Testis (tissue), 3 donors: ENCODE results near the gene SECISBP2L. TPM values are rescaled to one million over a fixed set of nuclear protein-coding genes. Genes with fewer than 3 reads are reported as not detected.

Experiments used
- DNase-seq: peaks from one replicate; pipeline ENCODE4 v3.0.0-alpha.2; 2019
- H3K27ac ChIP-seq, 2 donors: fragments of 200-600 bp; sonication (generic); one replicate each; pipeline ENCODE4 v1.5.1; 2019
- H3K27me3 ChIP-seq: fragments of 200-600 bp; sonication (generic); one replicate; pipeline ENCODE4 v1.5.1; 2019
- H3K36me3 ChIP-seq: fragments of 200-600 bp; sonication (generic); one replicate; pipeline ENCODE4 v1.5.1; 2017; ENCODE audit warnings: low read depth; ENCODE audit errors: missing control alignments
- H3K4me1 ChIP-seq: fragments of 200-600 bp; sonication (generic); one replicate; pipeline ENCODE4 v1.5.1; 2019
- H3K4me3 ChIP-seq, 2 donors: fragments of 200-600 bp; sonication (generic); one replicate each; pipeline ENCODE4 v1.5.1; 2017 to 2019
- H3K9me3 ChIP-seq: fragments of 200-600 bp; sonication (generic); one replicate; pipeline ENCODE4 v1.5.1; 2017
- CTCF ChIP-seq, 3 experiments: fragments of 450-650 bp in 2 of 3; fragments of 200-600 bp in 1 of 3; sonication (generic) in 1 of 3; IDR thresholded peaks; one replicate each; pipeline ENCODE4 v1.5.1; 2016 to 2019; ENCODE audit warnings: antibody characterized with exemption in 3 of 3, mild to moderate bottlenecking in 2 of 3, moderate library complexity in 1 of 3
- POLR2A ChIP-seq: fragments of 450-650 bp; IDR thresholded peaks from one replicate; pipeline ENCODE4 v1.6.1; 2017; ENCODE audit warnings: antibody characterized with exemption, mild to moderate bottlenecking, moderate library complexity
- WGBS, 2 donors: methylation state at CpG; one replicate each; pipeline ENCODE4 v1.1.5; 2018; 5-methylcytosine and 5-hydroxymethylcytosine counted together
- intact Hi-C: fragments of 100-400 bp; cut with DNase I; formaldehyde crosslinking; loops from one replicate; pipeline ENCODE4 v1.15.1; 2023; ENCODE audit warnings: low total_unique reads
- polyA plus RNA-seq: library from polyadenylated mRNA; stranded (reverse); fragments of 350-450 nt; fragmentation: Illumina TruSeq; extraction: RNeasy Lipid Tissue Mini Kit (QIAGEN cat#74804); gene quantifications from one replicate; pipeline ENCODE4 v1.2.3, GENCODE V29; 2014; ENCODE audit warnings: low read depth, low replicate concordance; ENCODE audit not compliant: insufficient read depth
- total RNA-seq, 2 donors: library from RNA; depleted of rRNA; stranded (reverse); fragments of >200 nt; gene quantifications; one replicate each; pipeline ENCODE4 v1.2.3, GENCODE V29; 2016

The SECISBP2L gene
- total and polyA plus RNA-seq, 3 donors from 2014 or later: 29.2 to 76.1 (median 53.6) TPM

DNA sequence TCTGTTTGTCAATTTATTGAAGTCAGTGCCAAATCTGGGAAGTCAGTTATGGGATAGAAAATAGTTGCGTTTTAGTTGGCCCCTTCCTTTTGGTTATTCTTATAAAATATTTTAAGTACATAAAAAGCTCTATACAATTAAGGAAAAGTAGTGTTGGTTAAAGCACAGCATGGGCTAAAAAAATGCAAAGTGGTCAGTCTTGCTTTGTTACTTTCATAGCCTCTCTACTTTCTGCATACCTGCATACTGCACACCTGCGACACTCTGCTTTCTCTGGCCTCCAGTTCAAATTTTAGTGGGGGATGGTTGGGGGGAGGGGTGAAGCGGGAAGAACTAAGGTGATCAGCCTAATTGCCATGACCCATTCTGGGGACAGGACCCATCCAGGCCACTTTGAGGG lies 60.7 kb downstream of the SECISBP2L start:
- intact Hi-C loops: no loop called here
- Histone ChIP-seq H3K27me3 (no peaks in the 10 kb centered on the region), H3K27ac (no peak overlapping the region), H3K36me3 (no peaks in the 10 kb centered on the region), H3K4me3 (no peak overlapping the region), H3K4me1 (peaks cover 10% of the 10 kb centered on the region), H3K9me3 (no peaks in the 10 kb centered on the region)
- WGBS, 2 donors: 74 to 90% methylated on average over 3 of the region's 3 CpGs
- DNase-seq: no peak
- TF ChIP-seq POLR2A (no peak), CTCF (IDR thresholded peaks at IDR 0.05) (no peak)

DNA sequence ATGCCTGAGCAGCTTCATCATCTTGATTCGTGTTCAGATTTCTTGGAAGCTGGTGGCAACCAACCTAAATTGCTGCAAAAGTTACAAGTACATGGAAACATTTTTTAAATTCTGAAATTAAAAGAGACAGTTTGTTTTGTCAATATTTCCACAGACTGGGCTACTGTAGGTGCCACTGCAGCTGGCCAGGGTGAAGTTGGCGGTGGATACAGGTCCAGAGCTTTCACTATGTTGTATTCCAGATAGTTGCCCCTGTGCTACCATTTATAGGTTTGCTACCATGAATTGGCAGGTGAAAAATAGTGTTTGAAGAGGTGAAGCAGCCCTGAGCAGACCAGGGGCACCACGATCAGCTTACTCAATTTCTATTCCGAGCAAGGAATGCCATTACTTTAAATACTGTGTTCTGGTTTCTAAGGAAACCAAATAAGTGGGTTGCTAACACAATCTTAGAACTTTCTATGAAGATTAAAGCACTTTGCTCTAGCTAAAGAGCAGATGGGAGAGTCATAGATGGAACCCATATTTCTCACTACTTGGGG lies 61.4 kb downstream of the SECISBP2L start:
- no peaks in the 10 kb centered on the region for H3K9me3 ChIP-seq
- no peak overlapping the region for H3K4me3 ChIP-seq
- WGBS, 2 donors: 57 to 61% methylated on average over 4 of the region's 4 CpGs
- H3K27ac ChIP-seq: no peak overlapping the region
- no peak for DNase-seq
- intact Hi-C loops: no loop called here
- no peaks in the 10 kb centered on the region for H3K36me3 ChIP-seq
- no peaks in the 10 kb centered on the region for H3K27me3 ChIP-seq
- H3K4me1 ChIP-seq: peaks cover 10% of the 10 kb centered on the region
- TF ChIP-seq POLR2A (no peak), CTCF (IDR thresholded peaks at IDR 0.05) (no peak)

- Histone ChIP-seq H3K4me1 (peaks cover 10% of the 10 kb centered on the region), H3K9me3 (no peaks in the 10 kb centered on the region), H3K27me3 (no peaks in the 10 kb centered on the region), H3K27ac (no peak overlapping the region), H3K36me3 (no peaks in the 10 kb centered on the region), H3K4me3 (no peak overlapping the region)
- whole genome bisulfite sequencing, 2 donors: 70 to 77% methylated on average over 7 of the region's 7 CpGs
- no peak for DNase-seq
- intact Hi-C loops: no loop called here
- TF ChIP-seq CTCF (IDR thresholded peaks at IDR 0.05): no peak
- TF ChIP-seq POLR2A: no peak
These were observed 62.1 kb downstream of the SECISBP2L start for GRCh38 chr15:48984021-48984710.

DNA sequence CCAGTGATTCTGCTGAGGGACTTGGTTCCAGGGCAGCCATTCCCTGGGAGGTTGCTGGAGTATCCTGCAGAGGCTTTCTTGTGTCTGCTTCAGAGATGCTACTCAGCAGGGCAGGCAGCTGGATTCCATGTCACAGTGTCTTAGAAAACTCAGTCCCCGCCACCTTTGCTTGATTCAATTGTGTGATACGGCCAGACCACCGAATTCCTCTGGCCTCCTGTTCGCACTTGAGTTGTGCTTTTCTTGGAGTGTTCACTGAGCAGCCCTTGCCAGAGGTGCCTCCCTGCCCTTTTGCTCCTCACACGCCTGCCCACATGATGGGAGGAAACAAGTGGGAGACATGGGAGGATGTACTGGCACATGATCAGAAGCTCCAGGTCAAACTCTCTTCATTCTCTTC lies 62.9 kb downstream of the SECISBP2L start:
- intact Hi-C loops: no loop called here
- 40 to 70% methylated on average over 5 of the region's 5 CpGs for WGBS, 2 donors

More for the DNA sequence above, 62.9 kb downstream of the SECISBP2L start:
- Histone ChIP-seq H3K9me3 (no peaks in the 10 kb centered on the region), H3K27me3 (no peaks in the 10 kb centered on the region), H3K36me3 (no peaks in the 10 kb centered on the region), H3K27ac (no peak overlapping the region), H3K4me3 (no peak overlapping the region), H3K4me1 (peaks cover 10% of the 10 kb centered on the region)
- TF ChIP-seq CTCF (IDR thresholded peaks at IDR 0.05) (no peak), POLR2A (no peak)
- no peak for DNase-seq
